GM19467 (cell line): ENCODE results near the gene GTPBP8.
"Not testable (repeated sequence)": the region's sequence is repeated elsewhere in the genome, so short reads cannot be mapped to it uniquely, and the experiment has no call there.

Source experiments
- ATAC-seq: cut with Tn5 transposase; IDR thresholded peaks from one replicate; pipeline ENCODE4 v1.9.1; 2021; ENCODE audit warnings: mild to moderate bottlenecking, moderate library complexity; ENCODE audit not compliant: unreplicated experiment

Gene GTPBP8

GRCh38 chr3:112995800-112996199 is 5.0 kb downstream of the GTPBP8 start:
- no peak for ATAC-seq

DNA sequence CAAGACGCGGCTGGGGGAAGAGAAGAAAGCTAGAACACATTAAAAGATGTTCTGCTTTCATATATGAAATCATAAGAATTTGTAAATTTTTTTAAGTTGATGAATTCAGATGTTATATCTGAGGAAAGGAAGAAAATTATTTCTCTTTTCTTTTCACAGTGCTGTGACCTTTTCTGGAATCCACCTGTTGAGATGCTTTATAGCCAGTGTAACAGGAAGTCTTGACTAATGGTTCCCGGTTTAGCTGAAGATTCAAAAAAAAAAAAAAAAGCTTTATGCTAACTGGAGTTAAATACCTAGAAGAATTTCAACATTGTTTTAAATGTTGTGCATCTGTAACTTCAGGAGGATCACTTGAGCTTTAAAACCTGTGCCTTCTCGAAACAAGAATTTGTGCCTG is 9.9 kb downstream of the GTPBP8 start:
- ATAC-seq, result no peak

- ATAC-seq, result no peak
Measured at GRCh38 chr3:113002037-113002436, 11.3 kb downstream of the GTPBP8 start.

GRCh38 chr3:113002679-113003078 is 11.9 kb downstream of the GTPBP8 start:
- no peak for ATAC-seq

DNA sequence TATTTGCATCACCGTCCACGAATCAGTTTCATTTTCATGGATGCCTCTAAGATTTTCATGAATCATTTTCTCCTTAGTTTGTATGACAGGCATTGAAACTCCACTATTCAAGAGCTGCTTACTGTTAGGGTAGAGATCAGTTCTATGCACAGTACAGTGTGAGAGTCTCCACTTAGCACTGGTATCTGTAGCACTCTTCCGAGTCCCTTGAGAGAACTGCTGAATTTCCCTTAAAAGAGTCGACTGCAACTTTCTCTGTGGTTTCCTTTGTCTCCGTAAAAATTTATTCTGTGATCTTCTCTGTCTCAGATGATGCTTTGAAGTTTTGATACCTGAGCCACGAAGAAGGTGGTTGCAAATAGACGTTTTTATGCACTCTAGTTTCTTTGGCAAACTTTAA is 14.8 kb downstream of the GTPBP8 start:
- ATAC-seq, result no peak

- ATAC-seq, result no peak
Measured at GRCh38 chr3:113006359-113007056, 15.7 kb downstream of the GTPBP8 start.

GRCh38 chr3:113008117-113008516 is 17.3 kb downstream of the GTPBP8 start:
- no peak for ATAC-seq

GRCh38 chr3:113013593-113013992 is 22.8 kb downstream of the GTPBP8 start:
- ATAC-seq, result no peak

DNA sequence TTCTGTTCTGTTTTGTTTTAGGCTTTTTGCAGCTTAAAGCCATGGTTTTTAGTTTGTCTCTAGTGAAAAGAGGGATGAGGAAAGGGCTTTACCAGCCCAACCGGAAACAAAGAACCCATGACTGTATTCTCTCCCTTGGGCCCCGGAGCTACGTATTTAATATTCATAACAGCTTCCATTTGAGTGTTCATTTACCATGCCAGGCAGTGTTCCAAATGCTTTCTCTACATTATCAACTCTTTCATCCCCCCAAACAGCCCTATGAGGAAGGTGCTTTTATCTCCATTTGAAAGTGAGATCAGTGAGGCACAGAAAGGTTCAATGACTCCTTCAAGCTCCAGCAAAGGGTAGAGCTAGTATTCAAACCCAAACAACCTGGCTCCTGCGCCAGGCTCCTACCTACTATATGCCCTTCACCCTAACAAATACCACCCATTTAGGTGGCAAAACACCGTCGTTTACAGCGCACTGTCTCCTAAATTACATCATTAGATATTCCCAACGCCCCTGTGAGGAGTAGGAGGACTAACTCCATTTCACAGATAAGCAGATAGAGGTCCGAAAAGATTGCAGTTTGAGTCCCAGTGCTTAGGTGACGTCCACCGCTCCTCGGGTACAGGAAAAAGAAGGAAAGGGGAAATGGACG is 27.9 kb downstream of the GTPBP8 start:
- no peak for ATAC-seq

GRCh38 chr3:113019182-113020137 is 28.7 kb downstream of the GTPBP8 start:
- peak; percentile 93 for ATAC-seq

DNA sequence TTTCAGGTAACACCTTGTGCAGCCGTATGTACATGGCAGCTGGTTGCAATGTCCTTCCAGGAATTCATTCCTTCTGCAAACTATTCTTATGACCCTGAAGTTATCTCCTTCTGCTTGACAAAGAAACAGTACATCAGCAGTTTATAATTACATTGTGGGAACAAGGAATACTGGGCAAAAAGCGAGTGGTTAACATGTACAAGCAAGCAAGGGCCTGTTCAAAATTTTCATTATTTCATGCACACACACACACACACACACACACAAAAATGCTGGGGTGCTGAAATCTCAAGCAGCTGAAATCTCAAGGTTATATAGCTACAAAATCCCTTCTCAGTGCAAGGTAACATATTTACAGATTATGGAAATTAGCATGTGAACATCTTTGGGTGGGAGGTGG is 30.7 kb downstream of the GTPBP8 start:
- ATAC-seq, result no peak

DNA sequence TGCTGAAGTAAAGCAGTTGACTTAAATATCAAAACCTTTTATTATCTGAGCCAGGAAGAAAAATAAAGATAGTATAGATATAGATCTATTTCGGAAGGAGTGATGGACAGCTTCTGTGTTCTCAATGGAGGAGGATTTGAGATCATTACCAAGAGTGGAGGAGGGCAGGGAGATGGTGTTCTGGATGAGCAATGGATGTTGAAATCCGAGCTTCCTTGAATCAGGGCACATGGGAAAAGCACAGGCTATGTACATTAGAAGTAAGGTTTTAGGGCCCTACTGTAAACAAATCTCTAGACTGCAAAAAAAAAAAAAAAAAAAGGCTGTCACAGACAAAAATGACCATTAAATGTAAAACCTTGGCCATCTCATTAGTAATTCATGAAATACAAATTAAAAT is 43.2 kb downstream of the GTPBP8 start:
- no peak for ATAC-seq

GRCh38 chr3:113035387-113035982 is 44.7 kb downstream of the GTPBP8 start:
- ATAC-seq, result peak; percentile 79

DNA sequence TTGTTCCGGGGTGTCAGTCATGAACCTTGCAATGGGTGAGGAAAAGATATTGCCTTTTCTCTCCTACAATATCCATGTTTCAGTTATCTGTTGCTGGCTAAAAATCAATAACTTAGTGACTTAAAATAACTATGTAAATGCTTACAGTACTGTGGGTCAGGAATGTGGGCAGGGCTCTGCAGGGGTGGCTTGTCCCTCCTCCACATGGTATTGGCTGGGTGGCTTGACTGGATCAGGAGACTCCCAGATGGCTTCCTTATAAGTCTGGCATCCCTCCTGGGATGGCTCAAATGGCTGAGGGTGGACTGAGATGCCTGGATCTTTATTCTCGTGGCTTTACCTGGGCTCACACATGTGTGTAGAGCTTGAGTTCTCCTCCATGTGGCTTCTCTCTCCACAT is 47.5 kb downstream of the GTPBP8 start:
- no peak for ATAC-seq

DNA sequence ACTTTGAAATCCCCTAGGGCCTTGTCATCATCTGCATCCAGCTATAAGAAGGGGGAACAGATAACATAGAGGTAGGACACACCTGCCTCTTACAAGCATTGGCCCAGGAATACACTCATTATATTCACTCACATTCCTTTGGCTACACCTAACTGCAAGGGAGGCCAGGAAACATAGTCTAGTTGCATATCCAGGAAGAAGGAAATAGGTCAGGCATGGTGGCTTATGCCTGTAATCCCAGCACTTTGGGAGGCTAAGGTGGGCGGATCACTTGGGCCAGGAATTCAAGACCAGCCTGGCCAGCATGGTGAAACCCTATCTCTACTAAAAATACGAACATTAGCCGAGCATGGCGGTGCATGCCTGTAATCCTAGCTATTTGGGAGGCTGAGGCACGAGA is 48.8 kb downstream of the GTPBP8 start:
- ATAC-seq, result no peak

DNA sequence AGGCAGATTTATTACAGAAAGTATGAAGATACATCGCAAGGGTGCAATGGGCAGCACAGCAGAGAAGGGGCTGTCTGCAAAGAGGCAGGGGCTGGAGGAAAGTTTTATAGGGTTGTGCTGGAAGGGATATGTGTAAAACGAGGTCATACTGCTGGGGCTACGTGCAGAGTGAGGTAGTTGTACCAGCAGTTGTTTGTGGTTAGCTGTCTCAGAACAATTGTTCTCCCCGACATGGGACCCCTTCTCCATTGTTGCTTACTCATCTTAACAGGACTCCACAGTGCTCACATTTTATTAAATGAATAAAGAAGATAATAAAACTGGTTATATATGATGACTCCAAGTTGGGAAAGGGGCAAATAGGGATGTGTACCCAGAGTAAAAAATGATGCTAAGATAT is 49.4 kb downstream of the GTPBP8 start:
- ATAC-seq, result no peak

DNA sequence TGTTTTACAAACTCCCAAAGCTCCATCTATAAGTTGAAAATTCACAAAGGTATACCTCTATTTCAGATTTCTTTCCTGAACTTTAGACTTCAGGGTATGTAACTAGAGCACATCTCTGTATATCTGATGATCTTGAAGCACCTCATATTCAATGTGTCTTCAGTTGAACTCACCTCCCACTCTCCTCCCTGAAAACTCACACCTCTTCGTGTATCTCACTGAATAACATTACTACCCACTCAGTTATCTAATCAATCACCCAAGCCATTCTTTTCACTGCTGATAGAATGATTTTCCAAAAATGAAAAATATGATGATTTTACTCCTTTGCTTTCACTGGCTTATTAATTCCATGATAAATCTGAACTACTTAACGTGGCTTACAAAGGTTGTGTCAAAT is 52.9 kb downstream of the GTPBP8 start:
- ATAC-seq, result no peak

- not testable (repeated sequence) for ATAC-seq
Measured at GRCh38 chr3:113046186-113046965, 55.6 kb downstream of the GTPBP8 start.

DNA sequence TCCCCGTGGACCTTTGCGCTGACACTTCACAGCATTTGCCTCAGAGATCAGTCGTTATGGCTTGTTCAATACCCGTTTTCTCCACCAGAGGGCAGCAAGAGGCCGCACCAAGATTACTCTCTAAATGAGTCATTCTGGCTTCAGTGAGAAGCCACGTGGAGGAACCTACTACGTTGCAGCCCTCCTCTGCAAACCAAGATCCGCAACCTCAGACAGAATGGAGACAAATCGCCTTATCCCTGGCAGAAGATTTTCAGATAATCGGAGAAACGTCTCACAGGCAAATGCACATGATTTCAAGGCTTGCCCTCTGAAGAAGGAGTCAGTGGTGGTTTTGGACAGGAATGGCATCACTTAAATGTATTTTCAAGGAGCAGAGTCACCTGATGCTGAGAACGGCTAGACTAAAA is 60.5 kb downstream of the GTPBP8 start:
- ATAC-seq, result peak; percentile 94
